Amniotic stem cell (primary cell): ENCODE data around the gene RAD51B.
"Not testable (repeated sequence)": the region's sequence is repeated elsewhere in the genome, so short reads cannot be mapped to it uniquely, and the experiment has no call there.

Experiments used
- DNase-seq: peaks from one replicate; lab custom pipeline; 2025; lab: John Stamatoyannopoulos, UW

Gene RAD51B

GRCh38 chr14:68214431-68214830 lies 394.9 kb downstream of the RAD51B start:
- DNase-seq = no peak

GRCh38 chr14:68215629-68216028 lies 396.1 kb downstream of the RAD51B start:
- no peak for DNase-seq

DNA sequence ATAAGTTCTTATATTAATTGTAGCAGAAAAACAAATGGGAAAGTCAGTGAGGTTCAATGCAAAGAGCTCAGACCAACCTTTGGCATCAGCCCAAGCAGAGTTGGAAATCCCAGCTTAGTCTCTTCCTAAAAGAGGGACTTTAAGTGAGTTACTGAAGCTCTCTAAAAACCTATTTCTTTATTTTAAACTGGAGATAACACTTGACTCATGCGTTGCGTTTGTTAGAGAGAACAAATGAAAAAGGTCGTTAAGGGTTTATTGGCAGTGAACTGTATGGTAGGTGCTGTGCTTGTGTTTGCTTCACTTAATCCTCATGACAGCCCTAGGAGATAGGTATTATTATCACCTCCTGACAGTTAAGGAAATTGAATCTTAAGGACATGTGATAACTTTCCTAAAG lies 396.5 kb downstream of the RAD51B start:
- no peak for DNase-seq

DNA sequence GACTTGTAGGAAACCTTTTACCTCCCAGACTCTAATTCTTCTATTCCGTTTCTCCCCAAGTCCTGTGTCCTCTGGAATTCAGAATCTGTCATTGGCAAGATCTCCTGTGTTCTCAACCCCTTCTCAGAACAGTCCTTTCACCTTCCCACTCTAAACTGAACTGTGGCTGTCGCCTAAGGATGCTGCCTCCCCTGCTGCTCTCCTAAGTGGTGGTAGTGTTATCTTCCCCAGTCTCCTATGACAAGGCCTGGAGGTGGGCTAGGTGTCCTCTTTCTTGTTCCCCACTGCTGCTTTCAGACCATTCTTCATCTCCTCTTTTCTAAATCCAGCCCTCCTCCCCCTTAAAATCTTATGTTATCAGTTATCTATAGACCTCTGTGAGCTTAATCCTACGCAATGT lies 397.4 kb downstream of the RAD51B start:
- DNase-seq = no peak

DNA sequence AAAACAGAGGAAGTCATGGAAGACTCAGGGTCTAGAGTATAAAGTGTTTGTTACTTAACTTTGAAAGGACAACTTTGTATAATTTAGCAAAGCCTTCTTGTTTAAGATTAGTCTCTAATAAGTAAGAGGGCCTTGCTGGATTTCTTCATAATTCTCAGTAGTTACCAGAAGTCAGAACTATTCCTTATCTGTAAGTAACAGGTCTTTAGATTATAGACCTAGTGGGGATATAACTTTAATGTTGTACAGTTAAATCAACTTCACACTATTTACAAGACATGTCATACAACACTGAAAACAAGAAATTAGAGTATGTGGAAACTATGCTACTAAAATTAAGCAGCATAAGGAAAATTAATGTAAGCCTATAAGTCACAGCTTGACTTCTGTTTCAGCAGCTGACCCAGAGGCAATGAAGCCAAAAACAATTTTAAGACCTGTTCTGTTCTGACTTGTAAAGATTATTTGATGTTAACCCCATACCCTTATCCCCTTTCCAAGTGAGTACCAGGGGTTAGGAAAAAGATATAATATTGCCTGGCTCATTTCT lies 398.3 kb downstream of the RAD51B start:
- no peak for DNase-seq

DNA sequence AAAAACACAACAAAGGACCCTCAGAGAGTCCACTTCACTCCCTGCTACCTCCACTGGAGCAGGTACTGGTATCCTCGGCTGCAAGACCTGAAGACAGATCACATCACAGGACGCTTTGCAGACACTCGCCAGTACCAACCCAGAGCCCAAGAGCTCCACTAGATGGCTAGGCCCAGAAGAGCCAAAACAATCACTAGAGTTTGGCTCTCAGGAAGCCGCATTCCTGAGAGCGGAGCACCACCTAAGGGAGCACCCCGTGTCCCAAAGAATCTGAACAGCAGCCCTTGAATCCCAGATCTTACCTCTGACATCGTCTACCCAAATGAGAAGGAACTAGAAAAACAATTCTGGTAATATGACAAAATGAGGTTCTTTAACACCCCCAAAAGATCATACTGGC lies 399.8 kb downstream of the RAD51B start:
- no peak for DNase-seq

DNA sequence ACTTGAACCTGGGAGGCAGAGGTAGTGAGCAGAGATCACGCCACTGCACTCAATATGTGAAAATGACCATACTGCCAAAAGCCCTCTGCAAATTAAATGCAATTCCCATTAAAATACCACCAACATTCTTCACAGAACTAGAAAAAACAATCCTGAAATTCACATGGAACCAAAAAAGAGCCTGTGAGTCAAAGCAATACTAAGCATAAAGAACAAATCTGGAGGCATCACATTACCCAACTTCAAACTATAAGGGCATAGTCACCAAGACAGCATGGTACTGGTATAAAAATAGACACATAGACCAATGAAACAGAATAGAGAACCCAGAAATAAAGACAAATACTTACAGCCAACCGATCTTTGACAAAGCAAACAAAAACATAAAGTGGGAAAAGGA lies 401.5 kb downstream of the RAD51B start:
- not testable (repeated sequence) for DNase-seq

DNA sequence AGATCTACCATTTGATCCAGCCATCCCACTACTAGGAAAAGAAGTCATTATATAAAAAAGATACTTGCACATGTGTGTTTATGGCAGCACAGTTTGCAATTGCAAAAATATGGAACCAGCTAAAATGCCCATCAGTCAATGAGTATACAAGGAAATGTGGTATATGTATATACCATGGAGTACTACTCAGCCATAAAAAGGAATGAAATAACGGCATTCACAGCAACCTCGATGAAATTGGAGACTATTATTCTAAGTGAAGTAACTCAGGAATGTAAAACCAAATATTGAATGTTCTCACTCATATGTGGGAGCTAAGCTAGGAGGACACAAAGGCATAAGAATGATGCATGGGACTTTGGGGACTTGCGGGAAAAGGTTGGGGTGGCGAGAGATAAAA lies 402.6 kb downstream of the RAD51B start:
- DNase-seq = no peak

- DNase-seq = no peak
Measured at GRCh38 chr14:68222726-68223125, 403.1 kb downstream of the RAD51B start.

DNA sequence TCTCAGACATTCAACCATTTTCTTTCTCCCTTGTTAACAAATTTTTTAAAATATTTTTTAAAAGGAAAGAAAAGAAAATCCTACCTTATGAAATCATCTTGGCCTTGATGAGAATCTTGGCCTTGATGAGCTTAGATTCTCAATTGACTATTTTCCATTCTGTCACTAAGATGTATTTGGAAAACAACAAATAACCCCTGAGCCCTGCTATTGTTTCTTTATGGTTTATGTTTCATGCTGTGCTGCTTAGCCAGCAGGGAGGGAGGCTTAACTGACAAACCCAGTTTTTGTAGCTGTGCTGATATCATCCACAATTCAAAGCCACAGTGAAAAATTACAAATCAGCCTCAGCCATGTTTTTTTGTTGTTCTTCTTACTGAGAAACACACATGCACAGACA lies 404.1 kb downstream of the RAD51B start:
- DNase-seq = no peak

- DNase-seq = no peak
Measured at GRCh38 chr14:68225321-68225720, 405.7 kb downstream of the RAD51B start.

- no peak for DNase-seq
Measured at GRCh38 chr14:68226523-68226922, 406.9 kb downstream of the RAD51B start.

GRCh38 chr14:68228656-68229055 lies 409.1 kb downstream of the RAD51B start:
- DNase-seq = no peak

- DNase-seq = no peak
Measured at GRCh38 chr14:68229423-68230100, 410.0 kb downstream of the RAD51B start.

- no peak for DNase-seq
Measured at GRCh38 chr14:68230202-68230949, 410.8 kb downstream of the RAD51B start.

- no peak for DNase-seq
Measured at GRCh38 chr14:68230950-68231717, 411.6 kb downstream of the RAD51B start.

GRCh38 chr14:68231898-68232297 lies 412.3 kb downstream of the RAD51B start:
- no peak for DNase-seq

DNA sequence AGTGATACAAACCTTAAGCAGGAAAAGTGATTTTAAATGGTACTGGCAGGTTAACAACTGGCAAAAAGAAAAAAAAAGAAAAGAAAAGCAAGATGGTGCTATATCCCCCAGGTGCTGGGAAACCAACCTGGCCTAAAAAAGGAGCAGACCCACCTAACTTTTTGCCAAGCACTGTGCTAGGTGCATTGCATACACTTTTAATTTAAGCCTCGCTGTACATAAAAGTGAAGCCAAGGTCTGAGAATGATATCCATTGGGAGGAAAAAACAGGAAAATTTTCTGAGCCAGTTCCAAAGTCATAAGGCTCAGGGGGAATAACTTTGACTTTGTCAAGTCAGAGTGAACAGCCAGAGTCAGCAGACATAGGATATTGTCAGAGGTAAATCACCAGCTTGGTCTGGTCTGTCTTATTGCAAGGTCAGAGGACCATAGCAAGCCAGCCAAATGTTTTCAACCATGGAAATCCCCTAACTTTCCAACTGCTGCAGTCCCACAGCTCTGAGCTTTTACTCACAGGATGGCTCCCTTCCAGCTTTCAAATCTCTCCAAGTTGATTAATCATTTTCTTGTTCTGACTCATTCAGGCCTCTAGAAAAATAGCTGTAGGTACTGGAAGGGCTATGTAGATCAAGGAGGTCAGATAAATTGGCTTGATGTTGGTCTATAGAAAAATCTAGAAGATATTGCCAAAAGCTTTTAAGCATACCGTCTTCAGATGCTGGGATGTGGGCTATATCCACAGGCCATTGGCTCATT lies 412.9 kb downstream of the RAD51B start:
- peak; percentile 97 for DNase-seq

DNA sequence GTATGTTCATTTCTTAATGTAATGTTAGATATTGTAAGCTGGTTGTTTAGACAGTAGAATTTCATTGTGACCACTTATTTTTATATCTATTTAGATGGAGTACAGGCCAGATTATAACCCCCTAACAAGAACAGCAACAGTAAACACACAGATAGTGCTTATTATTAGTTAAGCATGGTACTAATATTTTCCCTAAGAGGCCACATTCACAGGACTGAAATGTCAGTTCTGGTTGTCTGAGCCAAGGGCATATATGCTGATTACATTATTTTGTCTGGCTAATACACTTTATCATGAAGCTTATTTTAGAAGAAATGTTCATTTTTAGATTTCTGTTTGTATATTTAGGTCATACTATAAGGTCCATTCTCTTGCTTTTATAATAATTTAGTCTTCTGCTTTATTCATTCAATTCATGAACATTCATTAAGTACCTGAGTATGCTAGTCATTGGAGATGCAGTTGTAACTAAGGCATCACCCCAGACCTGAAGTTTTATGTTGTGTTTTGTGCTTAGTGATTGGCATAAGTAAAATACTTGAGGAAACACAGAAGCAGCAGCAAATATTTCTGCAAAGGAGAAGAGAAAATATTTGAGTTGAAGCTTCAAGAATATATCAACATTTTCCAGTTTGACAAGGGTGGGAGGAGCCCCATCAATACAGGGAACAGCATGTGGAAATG lies 413.7 kb downstream of the RAD51B start:
- no peak for DNase-seq

- DNase-seq = no peak
Measured at GRCh38 chr14:68234101-68234905, 414.7 kb downstream of the RAD51B start.
